ENCODE measurements around the gene TMBIM6.

DNA sequence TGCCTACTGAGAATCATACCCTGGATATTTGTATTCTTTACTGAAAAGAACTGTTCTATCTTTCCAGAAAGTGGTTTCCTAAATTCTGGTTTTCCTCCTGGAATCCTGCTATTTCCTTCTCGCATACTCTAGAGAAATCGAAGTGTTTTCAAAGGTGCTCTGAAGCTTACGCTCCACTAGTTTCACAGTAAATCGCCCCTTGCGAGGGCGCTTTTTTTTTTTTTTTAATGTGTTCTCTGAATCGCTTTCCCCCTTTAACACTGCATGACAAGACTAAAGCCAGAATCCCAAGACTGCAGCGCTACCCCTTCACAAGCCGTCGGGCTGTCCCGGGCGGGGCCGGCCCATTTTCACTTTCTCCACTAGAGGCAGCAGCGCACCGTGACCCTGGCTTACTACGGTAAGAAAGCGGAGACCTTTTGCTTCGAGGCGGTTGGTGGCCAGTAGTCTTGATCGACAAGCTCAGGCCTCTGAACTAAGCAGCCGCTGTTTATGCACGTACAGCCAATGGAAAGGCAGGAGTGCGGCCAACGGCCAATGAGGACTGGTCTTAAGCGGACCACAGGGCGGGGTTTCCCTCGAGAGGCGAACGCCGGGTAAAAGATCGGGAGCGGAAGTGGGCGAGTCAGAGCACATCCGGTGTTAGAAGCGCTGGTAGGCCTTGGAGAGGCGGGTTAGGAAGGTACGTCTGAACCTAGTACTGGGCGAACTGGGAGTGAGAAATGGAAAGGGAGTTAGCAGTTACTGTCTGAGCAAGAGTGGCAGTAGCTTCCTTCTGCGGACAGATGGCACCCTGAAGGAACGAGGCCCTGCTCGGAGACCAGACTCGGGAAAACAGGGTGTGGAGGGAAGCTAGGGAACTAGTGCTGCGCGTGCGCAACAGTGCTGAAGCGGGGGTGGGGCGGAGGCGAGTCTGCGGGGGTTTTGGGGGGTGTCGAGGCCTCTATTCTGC lies at the start of gene TMBIM6:
- TF ChIP-seq EP300 (IDR thresholded peaks at IDR 0.05) (no peak), POLR2A (IDR thresholded peaks at IDR 0.05; ENCODE audit: low read depth) (peak; percentile 98)
- TF ChIP-seq, protein P1, sequence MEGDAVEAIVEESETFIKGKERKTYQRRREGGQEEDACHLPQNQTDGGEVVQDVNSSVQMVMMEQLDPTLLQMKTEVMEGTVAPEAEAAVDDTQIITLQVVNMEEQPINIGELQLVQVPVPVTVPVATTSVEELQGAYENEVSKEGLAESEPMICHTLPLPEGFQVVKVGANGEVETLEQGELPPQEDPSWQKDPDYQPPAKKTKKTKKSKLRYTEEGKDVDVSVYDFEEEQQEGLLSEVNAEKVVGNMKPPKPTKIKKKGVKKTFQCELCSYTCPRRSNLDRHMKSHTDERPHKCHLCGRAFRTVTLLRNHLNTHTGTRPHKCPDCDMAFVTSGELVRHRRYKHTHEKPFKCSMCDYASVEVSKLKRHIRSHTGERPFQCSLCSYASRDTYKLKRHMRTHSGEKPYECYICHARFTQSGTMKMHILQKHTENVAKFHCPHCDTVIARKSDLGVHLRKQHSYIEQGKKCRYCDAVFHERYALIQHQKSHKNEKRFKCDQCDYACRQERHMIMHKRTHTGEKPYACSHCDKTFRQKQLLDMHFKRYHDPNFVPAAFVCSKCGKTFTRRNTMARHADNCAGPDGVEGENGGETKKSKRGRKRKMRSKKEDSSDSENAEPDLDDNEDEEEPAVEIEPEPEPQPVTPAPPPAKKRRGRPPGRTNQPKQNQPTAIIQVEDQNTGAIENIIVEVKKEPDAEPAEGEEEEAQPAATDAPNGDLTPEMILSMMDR (IDR thresholded peaks at IDR 0.05) = peak; percentile 97 to 99 (median 97)

Measured in esophagus muscularis mucosa (tissue), 4 donors.